ENCODE results near the gene GLDC. TPM values are rescaled to one million over a fixed set of nuclear protein-coding genes. Genes with fewer than 3 reads are reported as not detected.

GLDC gene
- total RNA-seq, 1 experiment from 2014 or later, result 145 TPM

DNA sequence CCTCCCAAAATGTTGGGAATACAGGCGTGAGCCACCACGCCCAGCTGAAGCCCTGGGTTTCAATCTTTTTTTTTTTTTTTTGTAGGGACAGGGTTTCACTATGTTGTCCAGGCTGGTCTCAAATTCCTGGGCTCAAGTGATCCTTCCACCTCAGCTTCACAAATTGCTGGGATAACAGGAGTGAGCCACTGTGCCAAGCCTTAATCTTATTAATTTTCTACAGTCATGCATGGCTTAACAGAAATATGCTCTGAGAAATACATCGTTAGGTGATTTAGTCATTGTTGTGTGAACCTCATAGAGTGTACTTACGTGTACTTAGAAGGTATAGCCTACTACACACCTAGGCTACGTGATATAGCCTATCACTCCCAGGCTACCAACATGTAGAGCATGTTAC, 31.0 kb downstream of the GLDC start:
- TF ChIP-seq, protein P1, sequence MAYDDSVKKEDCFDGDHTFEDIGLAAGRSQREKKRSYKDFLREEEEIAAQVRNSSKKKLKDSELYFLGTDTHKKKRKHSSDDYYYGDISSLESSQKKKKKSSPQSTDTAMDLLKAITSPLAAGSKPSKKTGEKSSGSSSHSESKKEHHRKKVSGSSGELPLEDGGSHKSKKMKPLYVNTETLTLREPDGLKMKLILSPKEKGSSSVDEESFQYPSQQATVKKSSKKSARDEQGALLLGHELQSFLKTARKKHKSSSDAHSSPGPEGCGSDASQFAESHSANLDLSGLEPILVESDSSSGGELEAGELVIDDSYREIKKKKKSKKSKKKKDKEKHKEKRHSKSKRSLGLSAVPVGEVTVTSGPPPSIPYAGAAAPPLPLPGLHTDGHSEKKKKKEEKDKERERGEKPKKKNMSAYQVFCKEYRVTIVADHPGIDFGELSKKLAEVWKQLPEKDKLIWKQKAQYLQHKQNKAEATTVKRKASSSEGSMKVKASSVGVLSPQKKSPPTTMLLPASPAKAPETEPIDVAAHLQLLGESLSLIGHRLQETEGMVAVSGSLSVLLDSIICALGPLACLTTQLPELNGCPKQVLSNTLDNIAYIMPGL (CRISPR knock-in tag; IDR thresholded peaks at IDR 0.05), result no peak
- TF ChIP-seq NR3C1 (CRISPR knock-in tag; conservative IDR thresholded peaks at IDR 0.05; ENCODE audit: low read depth) (no peak), ATF1 (CRISPR knock-in tag; IDR thresholded peaks at IDR 0.05) (no peak), ZNF138 (CRISPR knock-in tag; conservative IDR thresholded peaks at IDR 0.05) (no peak), ZNF219 (CRISPR knock-in tag; IDR thresholded peaks at IDR 0.05; ENCODE audit: borderline replicate concordance) (no peak)
- TF ChIP-seq, protein P2, sequence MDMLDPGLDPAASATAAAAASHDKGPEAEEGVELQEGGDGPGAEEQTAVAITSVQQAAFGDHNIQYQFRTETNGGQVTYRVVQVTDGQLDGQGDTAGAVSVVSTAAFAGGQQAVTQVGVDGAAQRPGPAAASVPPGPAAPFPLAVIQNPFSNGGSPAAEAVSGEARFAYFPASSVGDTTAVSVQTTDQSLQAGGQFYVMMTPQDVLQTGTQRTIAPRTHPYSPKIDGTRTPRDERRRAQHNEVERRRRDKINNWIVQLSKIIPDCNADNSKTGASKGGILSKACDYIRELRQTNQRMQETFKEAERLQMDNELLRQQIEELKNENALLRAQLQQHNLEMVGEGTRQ (CRISPR knock-in tag; IDR thresholded peaks at IDR 0.05), result no peak
- TF ChIP-seq, protein P3, sequence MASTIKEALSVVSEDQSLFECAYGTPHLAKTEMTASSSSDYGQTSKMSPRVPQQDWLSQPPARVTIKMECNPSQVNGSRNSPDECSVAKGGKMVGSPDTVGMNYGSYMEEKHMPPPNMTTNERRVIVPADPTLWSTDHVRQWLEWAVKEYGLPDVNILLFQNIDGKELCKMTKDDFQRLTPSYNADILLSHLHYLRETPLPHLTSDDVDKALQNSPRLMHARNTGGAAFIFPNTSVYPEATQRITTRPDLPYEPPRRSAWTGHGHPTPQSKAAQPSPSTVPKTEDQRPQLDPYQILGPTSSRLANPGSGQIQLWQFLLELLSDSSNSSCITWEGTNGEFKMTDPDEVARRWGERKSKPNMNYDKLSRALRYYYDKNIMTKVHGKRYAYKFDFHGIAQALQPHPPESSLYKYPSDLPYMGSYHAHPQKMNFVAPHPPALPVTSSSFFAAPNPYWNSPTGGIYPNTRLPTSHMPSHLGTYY (CRISPR knock-in tag; IDR thresholded peaks at IDR 0.05), result no peak
- TF ChIP-seq, protein P4, sequence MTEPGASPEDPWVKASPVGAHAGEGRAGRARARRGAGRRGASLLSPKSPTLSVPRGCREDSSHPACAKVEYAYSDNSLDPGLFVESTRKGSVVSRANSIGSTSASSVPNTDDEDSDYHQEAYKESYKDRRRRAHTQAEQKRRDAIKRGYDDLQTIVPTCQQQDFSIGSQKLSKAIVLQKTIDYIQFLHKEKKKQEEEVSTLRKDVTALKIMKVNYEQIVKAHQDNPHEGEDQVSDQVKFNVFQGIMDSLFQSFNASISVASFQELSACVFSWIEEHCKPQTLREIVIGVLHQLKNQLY (CRISPR knock-in tag; IDR thresholded peaks at IDR 0.05), result no peak
- TF ChIP-seq, protein P5, sequence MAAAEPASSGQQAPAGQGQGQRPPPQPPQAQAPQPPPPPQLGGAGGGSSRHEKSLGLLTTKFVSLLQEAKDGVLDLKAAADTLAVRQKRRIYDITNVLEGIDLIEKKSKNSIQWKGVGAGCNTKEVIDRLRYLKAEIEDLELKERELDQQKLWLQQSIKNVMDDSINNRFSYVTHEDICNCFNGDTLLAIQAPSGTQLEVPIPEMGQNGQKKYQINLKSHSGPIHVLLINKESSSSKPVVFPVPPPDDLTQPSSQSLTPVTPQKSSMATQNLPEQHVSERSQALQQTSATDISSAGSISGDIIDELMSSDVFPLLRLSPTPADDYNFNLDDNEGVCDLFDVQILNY (CRISPR knock-in tag; IDR thresholded peaks at IDR 0.05), result no peak
- TF ChIP-seq, protein P6, sequence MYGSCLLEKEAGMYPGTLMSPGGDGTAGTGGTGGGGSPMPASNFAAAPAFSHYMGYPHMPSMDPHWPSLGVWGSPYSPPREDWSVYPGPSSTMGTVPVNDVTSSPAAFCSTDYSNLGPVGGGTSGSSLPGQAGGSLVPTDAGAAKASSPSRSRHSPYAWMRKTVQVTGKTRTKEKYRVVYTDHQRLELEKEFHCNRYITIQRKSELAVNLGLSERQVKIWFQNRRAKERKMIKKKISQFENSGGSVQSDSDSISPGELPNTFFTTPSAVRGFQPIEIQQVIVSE (CRISPR knock-in tag; IDR thresholded peaks at IDR 0.05; ENCODE audit: borderline replicate concordance), result no peak
- TF ChIP-seq, protein P7, sequence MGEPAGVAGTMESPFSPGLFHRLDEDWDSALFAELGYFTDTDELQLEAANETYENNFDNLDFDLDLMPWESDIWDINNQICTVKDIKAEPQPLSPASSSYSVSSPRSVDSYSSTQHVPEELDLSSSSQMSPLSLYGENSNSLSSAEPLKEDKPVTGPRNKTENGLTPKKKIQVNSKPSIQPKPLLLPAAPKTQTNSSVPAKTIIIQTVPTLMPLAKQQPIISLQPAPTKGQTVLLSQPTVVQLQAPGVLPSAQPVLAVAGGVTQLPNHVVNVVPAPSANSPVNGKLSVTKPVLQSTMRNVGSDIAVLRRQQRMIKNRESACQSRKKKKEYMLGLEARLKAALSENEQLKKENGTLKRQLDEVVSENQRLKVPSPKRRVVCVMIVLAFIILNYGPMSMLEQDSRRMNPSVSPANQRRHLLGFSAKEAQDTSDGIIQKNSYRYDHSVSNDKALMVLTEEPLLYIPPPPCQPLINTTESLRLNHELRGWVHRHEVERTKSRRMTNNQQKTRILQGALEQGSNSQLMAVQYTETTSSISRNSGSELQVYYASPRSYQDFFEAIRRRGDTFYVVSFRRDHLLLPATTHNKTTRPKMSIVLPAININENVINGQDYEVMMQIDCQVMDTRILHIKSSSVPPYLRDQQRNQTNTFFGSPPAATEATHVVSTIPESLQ (CRISPR knock-in tag; IDR thresholded peaks at IDR 0.05), result no peak
- TF ChIP-seq, protein P8, sequence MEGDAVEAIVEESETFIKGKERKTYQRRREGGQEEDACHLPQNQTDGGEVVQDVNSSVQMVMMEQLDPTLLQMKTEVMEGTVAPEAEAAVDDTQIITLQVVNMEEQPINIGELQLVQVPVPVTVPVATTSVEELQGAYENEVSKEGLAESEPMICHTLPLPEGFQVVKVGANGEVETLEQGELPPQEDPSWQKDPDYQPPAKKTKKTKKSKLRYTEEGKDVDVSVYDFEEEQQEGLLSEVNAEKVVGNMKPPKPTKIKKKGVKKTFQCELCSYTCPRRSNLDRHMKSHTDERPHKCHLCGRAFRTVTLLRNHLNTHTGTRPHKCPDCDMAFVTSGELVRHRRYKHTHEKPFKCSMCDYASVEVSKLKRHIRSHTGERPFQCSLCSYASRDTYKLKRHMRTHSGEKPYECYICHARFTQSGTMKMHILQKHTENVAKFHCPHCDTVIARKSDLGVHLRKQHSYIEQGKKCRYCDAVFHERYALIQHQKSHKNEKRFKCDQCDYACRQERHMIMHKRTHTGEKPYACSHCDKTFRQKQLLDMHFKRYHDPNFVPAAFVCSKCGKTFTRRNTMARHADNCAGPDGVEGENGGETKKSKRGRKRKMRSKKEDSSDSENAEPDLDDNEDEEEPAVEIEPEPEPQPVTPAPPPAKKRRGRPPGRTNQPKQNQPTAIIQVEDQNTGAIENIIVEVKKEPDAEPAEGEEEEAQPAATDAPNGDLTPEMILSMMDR (IDR thresholded peaks at IDR 0.05), result no peak
- TF ChIP-seq, protein P9, sequence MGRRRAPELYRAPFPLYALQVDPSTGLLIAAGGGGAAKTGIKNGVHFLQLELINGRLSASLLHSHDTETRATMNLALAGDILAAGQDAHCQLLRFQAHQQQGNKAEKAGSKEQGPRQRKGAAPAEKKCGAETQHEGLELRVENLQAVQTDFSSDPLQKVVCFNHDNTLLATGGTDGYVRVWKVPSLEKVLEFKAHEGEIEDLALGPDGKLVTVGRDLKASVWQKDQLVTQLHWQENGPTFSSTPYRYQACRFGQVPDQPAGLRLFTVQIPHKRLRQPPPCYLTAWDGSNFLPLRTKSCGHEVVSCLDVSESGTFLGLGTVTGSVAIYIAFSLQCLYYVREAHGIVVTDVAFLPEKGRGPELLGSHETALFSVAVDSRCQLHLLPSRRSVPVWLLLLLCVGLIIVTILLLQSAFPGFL (CRISPR knock-in tag; IDR thresholded peaks at IDR 0.05; ENCODE audit: borderline replicate concordance), result no peak
- TF ChIP-seq, protein P10, sequence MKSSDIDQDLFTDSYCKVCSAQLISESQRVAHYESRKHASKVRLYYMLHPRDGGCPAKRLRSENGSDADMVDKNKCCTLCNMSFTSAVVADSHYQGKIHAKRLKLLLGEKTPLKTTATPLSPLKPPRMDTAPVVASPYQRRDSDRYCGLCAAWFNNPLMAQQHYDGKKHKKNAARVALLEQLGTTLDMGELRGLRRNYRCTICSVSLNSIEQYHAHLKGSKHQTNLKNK (CRISPR knock-in tag; IDR thresholded peaks at IDR 0.05), result no peak
- TF ChIP-seq, protein P11, sequence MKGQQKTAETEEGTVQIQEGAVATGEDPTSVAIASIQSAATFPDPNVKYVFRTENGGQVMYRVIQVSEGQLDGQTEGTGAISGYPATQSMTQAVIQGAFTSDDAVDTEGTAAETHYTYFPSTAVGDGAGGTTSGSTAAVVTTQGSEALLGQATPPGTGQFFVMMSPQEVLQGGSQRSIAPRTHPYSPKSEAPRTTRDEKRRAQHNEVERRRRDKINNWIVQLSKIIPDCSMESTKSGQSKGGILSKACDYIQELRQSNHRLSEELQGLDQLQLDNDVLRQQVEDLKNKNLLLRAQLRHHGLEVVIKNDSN (CRISPR knock-in tag; IDR thresholded peaks at IDR 0.05), result no peak
- no peak overlapping the region for H3K27ac Mint-ChIP-seq
- no peak overlapping the region for H3K4me3 Mint-ChIP-seq
- no peak for ATAC-seq
- H3K27me3 Mint-ChIP-seq (ENCODE audit: low read depth), result no peaks in the 10 kb centered on the region
- no peak for DNase-seq (ENCODE audit: low spot score)
- H3K9me3 Mint-ChIP-seq, result no peaks in the 10 kb centered on the region
- peaks cover 17% of the 10 kb centered on the region for H3K4me1 Mint-ChIP-seq
- ChIA-PET CTCF (interaction anchor here (0.6 kb wide), 1 partner anchor 30 kb away, joined by 3 read pairs; no protein-coding TSS in a partner anchor), POLR2A (no interaction called here)
- peaks cover 49% of the 10 kb centered on the region for H3K36me3 Mint-ChIP-seq

Data from WTC11 (cell line).